HL-60 (cell line): Measurements from ENCODE around the gene DNAJA3.

Experiments used
- GABPA ChIP-seq: IDR thresholded peaks from 2 replicates; pipeline ENCODE4 v1.6.1; 2012; ENCODE audit warnings: low read depth
- POLR2AphosphoS5 ChIP-seq: IDR thresholded peaks from 2 replicates; pipeline ENCODE4 v1.6.1; 2012; ENCODE audit warnings: low read depth
- SPI1 ChIP-seq: IDR thresholded peaks from 2 replicates; pipeline ENCODE4 v1.6.1; 2012; ENCODE audit warnings: low read depth, mild to moderate bottlenecking, borderline replicate concordance
- TF ChIP-seq, protein P1 (sequence below): IDR thresholded peaks from one replicate; pipeline ENCODE4 v1.5.1; 2011; ENCODE audit warnings: low read length, control low read depth, inconsistent platforms; ENCODE audit not compliant: insufficient read depth

DNA sequence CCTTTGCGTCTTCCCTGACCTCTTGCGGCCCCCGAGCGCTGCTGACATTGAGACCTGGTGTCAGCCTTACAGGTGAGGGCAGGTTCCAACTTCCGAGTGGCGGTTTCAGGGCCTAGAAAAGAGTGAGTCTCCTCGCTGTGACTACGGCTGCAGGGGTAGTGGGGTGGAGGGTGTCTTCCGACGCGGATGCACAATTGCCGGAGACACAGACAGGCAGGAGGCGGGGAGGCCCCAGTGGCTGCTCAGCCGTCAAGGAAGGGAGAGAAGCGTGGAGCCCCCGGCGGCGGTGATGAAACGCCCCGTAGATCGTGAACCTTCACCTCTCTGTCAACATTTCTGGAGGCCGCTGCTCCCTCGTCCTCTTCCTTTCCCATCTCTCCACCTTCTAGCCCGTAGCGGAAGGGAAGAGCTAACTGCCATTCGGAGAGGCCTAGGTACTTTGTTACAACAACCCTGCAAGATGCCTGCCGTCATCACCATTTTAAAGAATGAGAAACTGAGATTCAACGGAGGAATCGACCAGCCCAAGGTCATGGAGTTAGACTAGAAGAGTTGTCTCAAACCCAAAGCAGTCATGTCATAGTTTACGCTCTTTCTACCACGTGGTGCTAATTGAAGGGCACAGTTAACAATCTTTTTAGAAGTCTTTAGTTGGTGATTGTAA is 485 bp downstream of the DNAJA3 start:
- TF ChIP-seq, protein P1, sequence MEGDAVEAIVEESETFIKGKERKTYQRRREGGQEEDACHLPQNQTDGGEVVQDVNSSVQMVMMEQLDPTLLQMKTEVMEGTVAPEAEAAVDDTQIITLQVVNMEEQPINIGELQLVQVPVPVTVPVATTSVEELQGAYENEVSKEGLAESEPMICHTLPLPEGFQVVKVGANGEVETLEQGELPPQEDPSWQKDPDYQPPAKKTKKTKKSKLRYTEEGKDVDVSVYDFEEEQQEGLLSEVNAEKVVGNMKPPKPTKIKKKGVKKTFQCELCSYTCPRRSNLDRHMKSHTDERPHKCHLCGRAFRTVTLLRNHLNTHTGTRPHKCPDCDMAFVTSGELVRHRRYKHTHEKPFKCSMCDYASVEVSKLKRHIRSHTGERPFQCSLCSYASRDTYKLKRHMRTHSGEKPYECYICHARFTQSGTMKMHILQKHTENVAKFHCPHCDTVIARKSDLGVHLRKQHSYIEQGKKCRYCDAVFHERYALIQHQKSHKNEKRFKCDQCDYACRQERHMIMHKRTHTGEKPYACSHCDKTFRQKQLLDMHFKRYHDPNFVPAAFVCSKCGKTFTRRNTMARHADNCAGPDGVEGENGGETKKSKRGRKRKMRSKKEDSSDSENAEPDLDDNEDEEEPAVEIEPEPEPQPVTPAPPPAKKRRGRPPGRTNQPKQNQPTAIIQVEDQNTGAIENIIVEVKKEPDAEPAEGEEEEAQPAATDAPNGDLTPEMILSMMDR = no peak
- TF ChIP-seq POLR2AphosphoS5 (no peak; the same call in 1 of the 2 replicates), GABPA (no peak), SPI1 (no peak)
